H1 (cell line): Measurements from ENCODE around the gene SLCO4A1.

ENCODE experiments used
- CTCF ChIP-seq, 3 experiments: IDR thresholded peaks; 1 replicate in 2 of 3; 2 replicates in 1 of 3; pipeline versions ENCODE4 v1.5.1 to v1.6.1; 2011; ENCODE audit warnings: low read length in 3 of 3, mild to moderate bottlenecking in 3 of 3, inconsistent platforms in 2 of 3, low read depth in 1 of 3, moderate library complexity in 1 of 3; ENCODE audit not compliant: insufficient read depth in 1 of 3; ENCODE audit errors: control extremely low read depth in 1 of 3
- EP300 ChIP-seq, 2 experiments: IDR thresholded peaks; 1 replicate in 1 of 2; 2 replicates in 1 of 2; pipeline ENCODE4 v1.6.1; 2011 to 2012; ENCODE audit warnings: low read depth in 2 of 2, low read length in 2 of 2, mild to moderate bottlenecking in 2 of 2, borderline replicate concordance in 1 of 2, inconsistent platforms in 1 of 2, moderate library complexity in 1 of 2
- POLR2AphosphoS5 ChIP-seq: IDR thresholded peaks from 2 replicates; pipeline ENCODE4 v1.6.1; 2011; ENCODE audit warnings: low read depth, low read length
- RFX5 ChIP-seq: IDR thresholded peaks from 2 replicates; pipeline ENCODE4 v1.6.1; 2011; ENCODE audit warnings: low read depth, low read length, improper control_type of control experiment, borderline replicate concordance
- SIN3A ChIP-seq, 2 experiments: IDR thresholded peaks in 1 of 2; conservative IDR thresholded peaks in 1 of 2; 2 replicates each; pipeline ENCODE4 v1.6.1; 2011 to 2012; ENCODE audit warnings: low read length in 2 of 2, improper control_type of control experiment in 1 of 2, low read depth in 1 of 2, mild to moderate bottlenecking in 1 of 2

GRCh38 chr20:62639765-62640164 is 2.5 kb upstream of the SLCO4A1 start:
- TF ChIP-seq EP300 (IDR thresholded peaks at IDR 0.05; ENCODE audit: borderline replicate concordance in 1 of 2, low read depth in 2 of 2, low read length in 2 of 2) (no peak), POLR2AphosphoS5 (no peak), RFX5 (no peak), CTCF (IDR thresholded peaks at IDR 0.05; ENCODE audit: control extremely low read depth in 1 of 3, insufficient read depth in 1 of 3, low read depth in 1 of 3, low read length in 3 of 3) (no peak), SIN3A (conservative IDR thresholded peaks at IDR 0.05 in 1 of 2, IDR thresholded peaks at IDR 0.05 in 1 of 2; ENCODE audit: low read depth in 1 of 2, low read length in 2 of 2) (no peak)
